Ovary (tissue), 9 donors: Measurements from ENCODE around the gene DNAJB14. TPM values are rescaled to one million over a fixed set of nuclear protein-coding genes. Genes with fewer than 3 reads are reported as not detected.
A peak's percentile ranks its signal among the peaks of the same experiment; 100 is the strongest.

Experiments used
- DNase-seq, 5 donors: peaks; one replicate each; pipeline ENCODE4 v3.0.0-alpha.2; 2019 to 2020
- H3K27ac ChIP-seq, 2 donors: fragments of 200-600 bp; one replicate each; pipeline versions ENCODE4 v1.5.1 to v1.8.0; 2019 to 2022
- H3K27me3 ChIP-seq: fragments of 200-600 bp; one replicate; pipeline ENCODE4 v1.8.0; 2022
- H3K36me3 ChIP-seq: fragments of 200-600 bp; sonication (generic); one replicate; pipeline ENCODE4 v1.5.1; 2019
- H3K4me1 ChIP-seq: one replicate; pipeline ENCODE4 v1.8.1; 2013; ENCODE audit warnings: mild to moderate bottlenecking, moderate library complexity; ENCODE audit not compliant: insufficient read depth
- H3K4me3 ChIP-seq: fragments of 200-600 bp; sonication (generic); one replicate; pipeline ENCODE4 v1.5.1; 2017
- H3K9me3 ChIP-seq, 2 donors: fragments of 200-600 bp in 1 of 2; sonication (generic) in 1 of 2; one replicate each; pipeline versions ENCODE4 v1.5.1 to v1.8.1; 2013 to 2019; ENCODE audit warnings: mild to moderate bottlenecking in 1 of 2, moderate library complexity in 1 of 2
- CTCF ChIP-seq, 3 donors: fragments of 450-650 bp in 2 of 3; fragments of 200-600 bp in 1 of 3; IDR thresholded peaks; one replicate each; pipeline versions ENCODE4 v1.5.1 to v1.8.0; 2016 to 2022; ENCODE audit warnings: antibody characterized with exemption in 3 of 3, mild to moderate bottlenecking in 1 of 3
- EP300 ChIP-seq: sonication (generic); formaldehyde crosslinking; IDR thresholded peaks from one replicate; pipeline ENCODE4 v1.6.1; 2017; ENCODE audit warnings: antibody characterized with exemption
- POLR2A ChIP-seq: fragments of 450-650 bp; IDR thresholded peaks from one replicate; pipeline ENCODE4 v1.6.1; 2017; ENCODE audit warnings: antibody characterized with exemption, mild to moderate bottlenecking, moderate library complexity
- WGBS, 3 donors: extraction: QIAGEN DNeasy Blood & Tissue Kit in 1 of 3; methylation state at CpG; one replicate each; pipeline versions ENCODE4 v1.1.5 to v1.1.7; 2013 to 2017; 5-methylcytosine and 5-hydroxymethylcytosine counted together
- intact Hi-C, 4 donors: fragments of 100-400 bp; cut with DNase I; formaldehyde crosslinking; loops; one replicate each; pipeline versions ENCODE4 v1.11.0 to v1.15.1; 2022 to 2023
- polyA plus RNA-seq, 2 donors: library from polyadenylated mRNA; stranded (reverse); fragments of 200-250 nt in 1 of 2; fragments of 350-450 nt in 1 of 2; fragmentation: Illumina TruSeq in 1 of 2; extraction: RNeasy Lipid Tissue Mini Kit (QIAGEN cat#74804) in 1 of 2; gene quantifications; one replicate each; pipeline ENCODE4 v1.2.3, GENCODE V29; 2013 to 2014
- total RNA-seq, 7 donors: library from RNA; depleted of rRNA in 2 of 7; stranded (reverse); fragments of >200 nt in 2 of 7; fragmentation: NEBNext Ultra II Directional in 3 of 7; extraction: Animal tissue kit (Norgen Biotek cat#: 25700) in 3 of 7; gene quantifications; one replicate each; pipeline versions ENCODE4 v1.1.0 to v1.2.4, GENCODE V29; 2016 to 2023
- donor health status: DM: no; HTN: no; CAD: no; lungs with moderate emphysema.
- donor health status: DM: no; HTN: no; CAD: no.
- donor health status: Bipolar disorder and iron deficiency.
- donor health status: DM: yes; HTN: yes; CAD: no.
- donor health status: DM: no; HTN: no; CAD: no.
- donor health status: DM: yes; HTN: yes; CAD: no.

DNAJB14 gene
- total and polyA plus RNA-seq, 9 donors, result 10.5 to 47.8 (median 37.9) TPM

GRCh38 chr4:99921174-99921573 lies 25.2 kb downstream of the DNAJB14 start:
- no peaks in the 10 kb centered on the region for H3K27me3 ChIP-seq
- H3K4me3 ChIP-seq, result no peak overlapping the region
- DNase-seq, result no peak
- H3K27ac ChIP-seq, result no peak overlapping the region
- intact Hi-C loops, result no loop called here
- no peak for TF ChIP-seq POLR2A
- peaks cover 0 to 3% of the 10 kb centered on the region in 2 donors for H3K9me3 ChIP-seq
- no peaks in the 10 kb centered on the region for H3K36me3 ChIP-seq
- 96 to 98% (median 97%) methylated on average over 3 of the region's 3 CpGs for WGBS, 3 donors
- H3K4me1 ChIP-seq, result no peaks in the 10 kb centered on the region

- DNase-seq, result no peak
- Histone ChIP-seq H3K4me1 (no peaks in the 10 kb centered on the region), H3K27me3 (no peaks in the 10 kb centered on the region), H3K27ac (no peak overlapping the region), H3K9me3 (peaks cover 0 to 3% of the 10 kb centered on the region in 2 donors), H3K36me3 (no peaks in the 10 kb centered on the region), H3K4me3 (no peak overlapping the region)
- 96 to 100% (median 100%) methylated on average over 2 of the region's 2 CpGs for WGBS, 3 donors
- TF ChIP-seq CTCF (IDR thresholded peaks at IDR 0.05), result no peak
- no peak for TF ChIP-seq EP300
- no peak for TF ChIP-seq POLR2A
- intact Hi-C loops, result no loop called here
Observed at GRCh38 chr4:99918656-99919055, 27.8 kb downstream of the DNAJB14 start.

- Histone ChIP-seq H3K4me3 (no peak overlapping the region), H3K36me3 (no peaks in the 10 kb centered on the region), H3K9me3 (peaks cover 0 to 3% of the 10 kb centered on the region in 2 donors), H3K27ac (no peak overlapping the region), H3K27me3 (no peaks in the 10 kb centered on the region), H3K4me1 (no peaks in the 10 kb centered on the region)
- TF ChIP-seq CTCF (IDR thresholded peaks at IDR 0.05), result no peak
- no peak for TF ChIP-seq POLR2A
- TF ChIP-seq EP300, result no peak
- intact Hi-C loops, result no loop called here
- no peak for DNase-seq
- 96 to 98% (median 96%) methylated on average over 3 of the region's 3 CpGs for WGBS, 3 donors
Observed at GRCh38 chr4:99917575-99917974, 28.8 kb downstream of the DNAJB14 start.

GRCh38 chr4:99915449-99915848 lies 31.0 kb downstream of the DNAJB14 start:
- Histone ChIP-seq H3K27ac (no peak overlapping the region), H3K4me1 (no peaks in the 10 kb centered on the region), H3K9me3 (peaks cover 0 to 3% of the 10 kb centered on the region in 2 donors), H3K27me3 (no peaks in the 10 kb centered on the region), H3K36me3 (no peaks in the 10 kb centered on the region), H3K4me3 (no peak overlapping the region)
- WGBS, 3 donors, result 92 to 97% (median 93%) methylated on average over 2 of the region's 2 CpGs
- TF ChIP-seq POLR2A (no peak), EP300 (no peak), CTCF (IDR thresholded peaks at IDR 0.05) (no peak)
- no peak for DNase-seq
- intact Hi-C loops, result no loop called here

GRCh38 chr4:99894998-99895397 lies 51.4 kb downstream of the DNAJB14 start:
- Histone ChIP-seq H3K4me3 (peak overlapping the region; percentile 71), H3K9me3 (no peaks in the 10 kb centered on the region), H3K27me3 (no peaks in the 10 kb centered on the region), H3K4me1 (peaks cover 8% of the 10 kb centered on the region), H3K27ac (no peak overlapping the region), H3K36me3 (no peaks in the 10 kb centered on the region)
- TF ChIP-seq POLR2A (no peak), EP300 (no peak), CTCF (IDR thresholded peaks at IDR 0.05) (no peak)
- intact Hi-C loops, result loop anchor here in 3 of 4 donors (5.0 to 10.0 kb wide), 2 partner anchors 330 to 333 kb away; partner anchors contain the start of gene TRMT10A (in 3 of the 3)
- WGBS, 3 donors, result 90 to 93% (median 92%) methylated on average over 16 of the region's 16 CpGs
- peak in 3 of 5 donors; percentile 30 to 37 (median 36) for DNase-seq
